ENCODE results near the gene METTL26.

DNA sequence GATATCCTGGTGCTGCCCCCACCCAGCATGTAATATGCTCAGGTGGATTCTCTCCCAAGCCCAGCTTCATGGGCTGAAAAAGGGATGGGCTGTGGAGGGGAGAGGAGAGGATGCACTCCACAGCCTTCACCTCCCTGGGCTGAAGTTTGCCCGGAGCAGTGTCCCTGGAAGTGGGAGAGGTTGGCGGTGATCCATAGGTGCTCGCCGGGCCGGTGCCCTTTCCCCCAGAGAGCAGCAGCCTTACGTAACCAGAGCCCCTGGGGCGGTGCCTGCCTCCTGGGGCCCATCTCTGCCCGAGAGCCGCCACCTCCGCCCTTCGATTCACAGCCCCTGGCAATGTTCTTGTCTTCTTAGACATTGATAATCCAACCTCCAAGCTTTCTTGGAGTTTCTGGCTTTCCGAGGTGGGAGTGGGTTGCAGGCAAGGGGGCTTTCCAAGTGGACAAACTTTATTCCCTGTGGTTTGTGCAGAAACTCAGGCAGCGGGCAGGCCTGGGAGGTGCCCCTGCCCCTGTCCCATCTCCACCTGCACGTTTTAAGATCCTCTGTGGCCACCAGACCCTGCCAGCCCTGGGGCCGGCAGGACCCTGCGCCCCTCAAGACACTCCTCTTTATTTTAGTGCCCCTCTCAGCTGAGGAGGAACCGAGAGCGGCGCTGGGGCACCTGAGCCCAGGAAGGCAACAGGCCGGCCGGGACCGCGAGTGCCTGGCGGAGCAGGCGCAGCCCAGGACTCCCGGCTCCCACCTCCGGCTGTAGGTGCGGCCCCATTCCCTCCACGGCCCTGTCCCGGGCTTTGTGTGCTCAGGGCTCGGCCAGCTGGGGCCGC is 10.0 kb upstream of the METTL26 start:
- TF ChIP-seq, protein P1, sequence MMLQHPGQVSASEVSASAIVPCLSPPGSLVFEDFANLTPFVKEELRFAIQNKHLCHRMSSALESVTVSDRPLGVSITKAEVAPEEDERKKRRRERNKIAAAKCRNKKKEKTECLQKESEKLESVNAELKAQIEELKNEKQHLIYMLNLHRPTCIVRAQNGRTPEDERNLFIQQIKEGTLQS (IDR thresholded peaks at IDR 0.05): no peak
- TF ChIP-seq TAF1 (conservative IDR thresholded peaks at IDR 0.05): no peak
- TF ChIP-seq, protein P2, sequence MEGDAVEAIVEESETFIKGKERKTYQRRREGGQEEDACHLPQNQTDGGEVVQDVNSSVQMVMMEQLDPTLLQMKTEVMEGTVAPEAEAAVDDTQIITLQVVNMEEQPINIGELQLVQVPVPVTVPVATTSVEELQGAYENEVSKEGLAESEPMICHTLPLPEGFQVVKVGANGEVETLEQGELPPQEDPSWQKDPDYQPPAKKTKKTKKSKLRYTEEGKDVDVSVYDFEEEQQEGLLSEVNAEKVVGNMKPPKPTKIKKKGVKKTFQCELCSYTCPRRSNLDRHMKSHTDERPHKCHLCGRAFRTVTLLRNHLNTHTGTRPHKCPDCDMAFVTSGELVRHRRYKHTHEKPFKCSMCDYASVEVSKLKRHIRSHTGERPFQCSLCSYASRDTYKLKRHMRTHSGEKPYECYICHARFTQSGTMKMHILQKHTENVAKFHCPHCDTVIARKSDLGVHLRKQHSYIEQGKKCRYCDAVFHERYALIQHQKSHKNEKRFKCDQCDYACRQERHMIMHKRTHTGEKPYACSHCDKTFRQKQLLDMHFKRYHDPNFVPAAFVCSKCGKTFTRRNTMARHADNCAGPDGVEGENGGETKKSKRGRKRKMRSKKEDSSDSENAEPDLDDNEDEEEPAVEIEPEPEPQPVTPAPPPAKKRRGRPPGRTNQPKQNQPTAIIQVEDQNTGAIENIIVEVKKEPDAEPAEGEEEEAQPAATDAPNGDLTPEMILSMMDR (IDR thresholded peaks at IDR 0.05; ENCODE audit: low read depth, low read length, missing input control): no peak
- TF ChIP-seq EGR1 (IDR thresholded peaks at IDR 0.05; ENCODE audit: low read depth in 2 of 2): no peak
- TF ChIP-seq RAD21 (IDR thresholded peaks at IDR 0.05): no peak
- no peak for TF ChIP-seq NR2F2 (IDR thresholded peaks at IDR 0.05)
- TF ChIP-seq, protein P3, sequence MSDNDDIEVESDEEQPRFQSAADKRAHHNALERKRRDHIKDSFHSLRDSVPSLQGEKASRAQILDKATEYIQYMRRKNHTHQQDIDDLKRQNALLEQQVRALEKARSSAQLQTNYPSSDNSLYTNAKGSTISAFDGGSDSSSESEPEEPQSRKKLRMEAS (IDR thresholded peaks at IDR 0.05): peak; percentile 34
